ENCODE data around the gene TBX3.

Gene TBX3

GRCh38 chr12:114661245-114661644 lies 22.7 kb downstream of the TBX3 start:
- Histone ChIP-seq H3K36me3 (ENCODE audit: insufficient read depth, low read length) (no peaks in the 10 kb centered on the region), H3K4me3 (ENCODE audit: low read depth in 1 of 2, low read length in 2 of 2) (no peak overlapping the region), H3K27ac (ENCODE audit: low read depth, low read length) (no peak overlapping the region), H3K27me3 (ENCODE audit: control insufficient read depth in 1 of 2, insufficient read depth in 2 of 2, low read length in 2 of 2) (peaks cover 7 to 28% of the 10 kb centered on the region in 2 donors), H3K4me1 (ENCODE audit: insufficient read depth, low read length) (no peaks in the 10 kb centered on the region), H3K9ac (ENCODE audit: low read length) (no peak overlapping the region), H3K9me3 (ENCODE audit: low read length) (no peaks in the 10 kb centered on the region)

GRCh38 chr12:114659084-114659483 lies 24.9 kb downstream of the TBX3 start:
- Histone ChIP-seq H3K27me3 (ENCODE audit: control insufficient read depth in 1 of 2, insufficient read depth in 2 of 2, low read length in 2 of 2) (peaks cover 0 to 13% of the 10 kb centered on the region in 2 donors), H3K27ac (ENCODE audit: low read depth, low read length) (no peak overlapping the region), H3K9ac (ENCODE audit: low read length) (no peak overlapping the region), H3K9me3 (ENCODE audit: low read length) (no peaks in the 10 kb centered on the region), H3K4me1 (ENCODE audit: insufficient read depth, low read length) (no peaks in the 10 kb centered on the region), H3K4me3 (ENCODE audit: low read depth in 1 of 2, low read length in 2 of 2) (no peak overlapping the region), H3K36me3 (ENCODE audit: insufficient read depth, low read length) (no peaks in the 10 kb centered on the region)

GRCh38 chr12:114658002-114658441 lies 26.0 kb downstream of the TBX3 start:
- Histone ChIP-seq H3K36me3 (ENCODE audit: insufficient read depth, low read length) (no peaks in the 10 kb centered on the region), H3K4me3 (ENCODE audit: low read depth in 1 of 2, low read length in 2 of 2) (no peak overlapping the region), H3K9me3 (ENCODE audit: low read length) (no peaks in the 10 kb centered on the region), H3K27ac (ENCODE audit: low read depth, low read length) (no peak overlapping the region), H3K9ac (ENCODE audit: low read length) (no peak overlapping the region), H3K27me3 (ENCODE audit: control insufficient read depth in 1 of 2, insufficient read depth in 2 of 2, low read length in 2 of 2) (peaks cover 0 to 2% of the 10 kb centered on the region in 2 donors), H3K4me1 (ENCODE audit: insufficient read depth, low read length) (no peaks in the 10 kb centered on the region)

DNA sequence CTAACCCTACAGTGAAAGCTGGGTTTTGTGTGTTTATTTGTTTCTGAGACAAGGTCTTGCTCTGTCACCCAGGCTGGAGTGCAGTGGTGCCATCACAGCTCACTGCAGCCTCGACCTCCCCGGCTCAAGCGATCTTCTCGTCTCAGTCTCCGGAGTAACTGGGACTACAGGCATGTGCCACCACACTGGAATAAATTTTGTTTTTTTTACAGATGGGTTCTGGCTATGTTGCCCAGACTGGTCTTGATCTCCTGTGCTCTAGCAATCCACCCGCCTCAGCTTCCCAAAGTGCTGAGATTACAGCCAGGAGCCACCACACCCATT lies 26.4 kb downstream of the TBX3 start:
- no peak overlapping the region for H3K4me3 ChIP-seq (ENCODE audit: low read depth in 1 of 2, low read length in 2 of 2)
- no peaks in the 10 kb centered on the region for H3K27me3 ChIP-seq (ENCODE audit: control insufficient read depth in 1 of 2, insufficient read depth in 2 of 2, low read length in 2 of 2)
- H3K9ac ChIP-seq (ENCODE audit: low read length) = no peak overlapping the region
- no peak overlapping the region for H3K27ac ChIP-seq (ENCODE audit: low read depth, low read length)
- H3K36me3 ChIP-seq (ENCODE audit: insufficient read depth, low read length) = no peaks in the 10 kb centered on the region
- no peaks in the 10 kb centered on the region for H3K4me1 ChIP-seq (ENCODE audit: insufficient read depth, low read length)
- H3K9me3 ChIP-seq (ENCODE audit: low read length) = no peaks in the 10 kb centered on the region

DNA sequence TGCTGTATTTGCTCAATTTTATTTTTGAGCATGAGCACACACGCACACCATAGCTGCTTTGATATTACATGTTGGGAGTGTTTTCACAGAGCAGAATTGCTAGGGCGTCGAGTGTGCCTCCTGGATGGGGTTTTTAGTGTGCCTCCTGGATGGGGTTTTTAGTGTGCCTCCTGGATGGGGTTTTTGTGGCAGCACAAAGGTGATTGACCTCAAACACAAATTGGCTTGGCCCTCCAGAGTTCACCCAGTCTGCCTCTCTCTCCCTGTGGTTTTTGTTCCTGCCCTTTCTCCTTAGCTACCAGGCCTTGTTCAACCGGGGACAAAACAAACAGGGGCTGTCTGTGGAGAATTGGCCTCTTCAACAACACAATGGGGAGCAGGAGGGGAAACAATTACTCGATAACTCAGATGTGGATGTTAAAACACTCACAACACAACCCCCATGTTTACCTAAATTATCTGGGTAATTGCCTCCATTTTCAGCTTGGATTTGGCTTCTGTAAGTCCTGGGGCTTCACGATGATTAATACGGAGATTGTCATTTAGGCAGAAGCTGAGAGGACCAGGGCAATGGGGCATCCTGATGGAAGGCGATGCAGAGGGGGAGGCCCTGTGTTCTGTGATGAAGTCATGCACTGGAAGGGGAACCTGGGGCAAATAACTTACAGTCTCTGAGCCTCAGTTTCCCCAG lies 26.9 kb downstream of the TBX3 start:
- Histone ChIP-seq H3K27ac (ENCODE audit: low read depth, low read length) (no peak overlapping the region), H3K9me3 (ENCODE audit: low read length) (no peaks in the 10 kb centered on the region), H3K4me3 (ENCODE audit: low read depth in 1 of 2, low read length in 2 of 2) (no peak overlapping the region), H3K9ac (ENCODE audit: low read length) (no peak overlapping the region), H3K27me3 (ENCODE audit: control insufficient read depth in 1 of 2, insufficient read depth in 2 of 2, low read length in 2 of 2) (no peaks in the 10 kb centered on the region), H3K4me1 (ENCODE audit: insufficient read depth, low read length) (no peaks in the 10 kb centered on the region), H3K36me3 (ENCODE audit: insufficient read depth, low read length) (no peaks in the 10 kb centered on the region)

DNA sequence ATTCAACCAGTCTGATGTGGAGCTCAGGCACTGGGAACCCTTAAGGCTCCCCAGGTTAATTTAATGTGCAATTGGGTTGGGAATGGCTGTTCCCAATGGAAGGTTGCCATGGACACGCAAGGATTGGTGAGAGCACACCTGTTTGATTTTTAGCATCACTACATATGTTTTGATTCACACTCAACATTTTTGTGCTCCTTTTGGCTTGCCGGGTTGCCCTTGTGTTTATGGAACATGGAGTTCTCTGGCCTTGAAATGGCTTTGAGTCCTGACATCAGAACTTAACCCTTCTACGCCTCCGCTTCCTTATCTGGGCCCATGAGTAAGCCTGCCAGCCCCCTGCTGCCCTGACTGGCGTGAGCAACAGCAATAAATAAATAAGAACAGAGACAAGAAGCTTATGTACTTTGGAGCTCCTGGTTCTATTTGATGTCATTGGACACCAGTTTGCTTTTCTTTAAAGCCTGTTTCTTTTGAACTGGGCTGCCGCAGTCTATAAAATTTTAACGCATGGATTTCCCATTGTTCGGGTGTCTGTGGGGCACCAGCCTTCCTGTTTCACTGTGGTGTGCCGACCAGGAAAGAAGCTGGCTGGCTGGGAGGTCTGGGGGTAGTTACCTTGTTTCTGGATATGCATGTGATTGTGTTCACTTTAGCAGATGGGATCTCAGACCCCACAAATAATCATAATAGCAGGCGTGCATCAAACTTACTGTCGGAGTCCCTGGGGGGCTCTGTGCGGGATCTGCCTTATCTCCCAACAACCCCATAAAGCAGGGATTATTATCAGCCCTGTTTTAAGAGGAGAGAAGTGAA lies 27.8 kb downstream of the TBX3 start:
- no peaks in the 10 kb centered on the region for H3K9me3 ChIP-seq (ENCODE audit: low read length)
- no peaks in the 10 kb centered on the region for H3K36me3 ChIP-seq (ENCODE audit: insufficient read depth, low read length)
- H3K9ac ChIP-seq (ENCODE audit: low read length) = no peak overlapping the region
- H3K27me3 ChIP-seq (ENCODE audit: control insufficient read depth in 1 of 2, insufficient read depth in 2 of 2, low read length in 2 of 2) = no peaks in the 10 kb centered on the region
- H3K4me3 ChIP-seq (ENCODE audit: low read depth in 1 of 2, low read length in 2 of 2) = no peak overlapping the region
- H3K4me1 ChIP-seq (ENCODE audit: insufficient read depth, low read length) = no peaks in the 10 kb centered on the region
- no peak overlapping the region for H3K27ac ChIP-seq (ENCODE audit: low read depth, low read length)

DNA sequence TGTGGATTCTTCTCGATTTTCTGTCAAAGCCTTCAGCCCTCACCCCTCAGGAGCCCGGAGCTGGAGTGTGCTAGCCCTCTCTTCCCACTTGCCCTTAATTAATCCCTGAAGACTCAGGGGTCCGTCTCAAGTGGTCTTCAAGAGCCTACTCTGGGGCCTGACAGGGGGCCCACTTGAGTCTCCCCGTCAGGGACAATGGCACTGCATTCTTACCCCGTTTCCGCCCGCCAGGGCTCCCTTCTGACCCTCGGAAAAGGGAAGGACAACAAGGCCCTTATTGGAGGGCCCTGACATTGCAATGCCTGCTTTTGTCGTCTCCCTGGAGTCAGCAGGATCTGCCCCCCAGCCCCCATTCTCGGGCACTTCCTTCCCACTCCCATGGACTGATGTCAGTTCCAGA lies 34.4 kb downstream of the TBX3 start:
- Histone ChIP-seq H3K27ac (ENCODE audit: low read depth, low read length) (no peak overlapping the region), H3K9ac (ENCODE audit: low read length) (no peak overlapping the region), H3K9me3 (ENCODE audit: low read length) (no peaks in the 10 kb centered on the region), H3K27me3 (ENCODE audit: control insufficient read depth in 1 of 2, insufficient read depth in 2 of 2, low read length in 2 of 2) (no peaks in the 10 kb centered on the region), H3K4me1 (ENCODE audit: insufficient read depth, low read length) (no peaks in the 10 kb centered on the region), H3K4me3 (ENCODE audit: low read depth in 1 of 2, low read length in 2 of 2) (no peak overlapping the region), H3K36me3 (ENCODE audit: insufficient read depth, low read length) (no peaks in the 10 kb centered on the region)

DNA sequence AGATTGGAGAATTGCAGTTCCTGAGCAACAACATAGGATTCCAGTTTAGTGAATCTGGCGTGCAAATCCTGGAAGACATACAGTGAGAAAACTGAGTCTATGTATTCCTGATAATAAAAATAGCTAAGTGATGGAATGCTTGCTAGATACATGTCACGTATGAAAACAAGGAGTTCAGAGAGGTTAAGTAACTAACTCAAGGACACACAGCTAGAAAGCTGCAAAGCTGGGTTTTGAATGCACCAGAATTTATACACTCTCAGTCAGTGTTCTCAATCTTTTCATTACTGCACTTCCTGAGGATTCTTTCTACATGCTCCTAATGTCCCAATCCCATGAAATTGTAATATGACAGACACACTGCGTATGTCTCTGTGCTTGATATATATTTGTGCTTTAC lies 35.3 kb downstream of the TBX3 start:
- Histone ChIP-seq H3K4me3 (ENCODE audit: low read depth in 1 of 2, low read length in 2 of 2) (no peak overlapping the region), H3K27ac (ENCODE audit: low read depth, low read length) (no peak overlapping the region), H3K4me1 (ENCODE audit: insufficient read depth, low read length) (no peaks in the 10 kb centered on the region), H3K27me3 (ENCODE audit: control insufficient read depth in 1 of 2, insufficient read depth in 2 of 2, low read length in 2 of 2) (no peaks in the 10 kb centered on the region), H3K9me3 (ENCODE audit: low read length) (no peaks in the 10 kb centered on the region), H3K36me3 (ENCODE audit: insufficient read depth, low read length) (no peaks in the 10 kb centered on the region), H3K9ac (ENCODE audit: low read length) (no peak overlapping the region)

- Histone ChIP-seq H3K4me1 (ENCODE audit: insufficient read depth, low read length) (no peaks in the 10 kb centered on the region), H3K27me3 (ENCODE audit: control insufficient read depth in 1 of 2, insufficient read depth in 2 of 2, low read length in 2 of 2) (no peaks in the 10 kb centered on the region), H3K9ac (ENCODE audit: low read length) (no peak overlapping the region), H3K27ac (ENCODE audit: low read depth, low read length) (no peak overlapping the region), H3K9me3 (ENCODE audit: low read length) (no peaks in the 10 kb centered on the region), H3K36me3 (ENCODE audit: insufficient read depth, low read length) (no peaks in the 10 kb centered on the region), H3K4me3 (ENCODE audit: low read depth in 1 of 2, low read length in 2 of 2) (no peak overlapping the region)
Observed at GRCh38 chr12:114638790-114639435, 45.1 kb downstream of the TBX3 start.

GRCh38 chr12:114636723-114637480 lies 47.1 kb downstream of the TBX3 start:
- H3K9ac ChIP-seq (ENCODE audit: low read length) = no peak overlapping the region
- H3K4me1 ChIP-seq (ENCODE audit: insufficient read depth, low read length) = no peaks in the 10 kb centered on the region
- no peak overlapping the region for H3K4me3 ChIP-seq (ENCODE audit: low read depth in 1 of 2, low read length in 2 of 2)
- no peaks in the 10 kb centered on the region for H3K27me3 ChIP-seq (ENCODE audit: control insufficient read depth in 1 of 2, insufficient read depth in 2 of 2, low read length in 2 of 2)
- no peak overlapping the region for H3K27ac ChIP-seq (ENCODE audit: low read depth, low read length)
- no peaks in the 10 kb centered on the region for H3K9me3 ChIP-seq (ENCODE audit: low read length)
- no peaks in the 10 kb centered on the region for H3K36me3 ChIP-seq (ENCODE audit: insufficient read depth, low read length)

DNA sequence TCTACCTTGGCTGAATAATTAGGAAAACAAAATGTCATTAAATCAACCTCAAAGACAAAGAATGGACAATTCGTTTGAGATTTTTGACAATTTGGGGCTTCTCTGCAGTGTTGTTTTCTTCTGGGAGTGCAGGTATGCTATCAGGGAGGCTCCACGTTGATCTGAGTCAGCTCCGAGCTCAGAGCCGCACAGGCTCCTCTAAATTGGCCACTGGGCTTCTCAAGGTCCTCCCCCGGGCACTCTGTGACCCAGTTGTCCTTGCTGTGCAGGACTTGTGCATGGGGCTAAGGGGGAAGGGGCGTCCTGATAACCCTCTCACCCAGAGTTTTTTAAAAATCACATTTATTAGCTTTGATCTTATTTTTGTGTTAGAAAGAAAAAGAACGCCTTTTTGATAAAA lies 52.7 kb downstream of the TBX3 start:
- Histone ChIP-seq H3K4me3 (ENCODE audit: low read depth in 1 of 2, low read length in 2 of 2) (no peak overlapping the region), H3K27ac (ENCODE audit: low read depth, low read length) (no peak overlapping the region), H3K4me1 (ENCODE audit: insufficient read depth, low read length) (no peaks in the 10 kb centered on the region), H3K9ac (ENCODE audit: low read length) (no peak overlapping the region), H3K36me3 (ENCODE audit: insufficient read depth, low read length) (no peaks in the 10 kb centered on the region), H3K27me3 (ENCODE audit: control insufficient read depth in 1 of 2, insufficient read depth in 2 of 2, low read length in 2 of 2) (no peaks in the 10 kb centered on the region), H3K9me3 (ENCODE audit: low read length) (no peaks in the 10 kb centered on the region)

Data from muscle layer of colon (tissue), 2 donors.